SU-DHL-6 (cell line): ENCODE results near the gene SPECC1.

Experiments used
- H2AFZ ChIP-seq: fragments of 200-600 bp; sonication (generic); 2 replicates; pipeline ENCODE4 v1.6.1; 2014; ENCODE audit warnings: low read depth, mild to moderate bottlenecking, moderate library complexity, mixed read lengths, antibody characterized with exemption, low read length; ENCODE audit not compliant: severe bottlenecking
- H3F3A ChIP-seq: fragments of 200-600 bp; shearing (Covaris generic); 2 replicates; pipeline ENCODE4 v1.6.0; 2016; ENCODE audit warnings: antibody characterized with exemption, mild to moderate bottlenecking; ENCODE audit not compliant: insufficient read depth
- H3K27ac ChIP-seq: fragments of 200-600 bp; sonication (generic); 2 replicates; pipeline ENCODE4 v1.5.1; 2016; ENCODE audit warnings: low read depth, mild to moderate bottlenecking, low read length, moderate library complexity, mixed read lengths
- H3K27me3 ChIP-seq: fragments of 200-600 bp; sonication (generic), shearing (Covaris generic); 2 replicates; pipeline ENCODE4 v1.6.0; 2014; ENCODE audit warnings: mild to moderate bottlenecking, low read length
- H3K36me3 ChIP-seq: fragments of 200-600 bp; sonication (generic); 2 replicates; pipeline ENCODE4 v1.6.1; 2014; ENCODE audit warnings: mild to moderate bottlenecking, low read length, mixed read lengths
- H3K4me2 ChIP-seq: fragments of 300-600, 200-600 bp; shearing (Covaris generic), sonication (generic); 2 replicates; pipeline ENCODE4 v1.6.0; 2014; ENCODE audit warnings: low read length, low read depth, mild to moderate bottlenecking; ENCODE audit not compliant: poor library complexity, severe bottlenecking
- H3K4me3 ChIP-seq: fragments of 200-600 bp; sonication (generic); 2 replicates; pipeline ENCODE4 v1.5.1; 2014; ENCODE audit warnings: antibody characterized with exemption, low read length, mild to moderate bottlenecking, mixed read lengths; ENCODE audit not compliant: insufficient read depth, poor library complexity, severe bottlenecking
- H3K79me2 ChIP-seq: fragments of 200-600 bp; sonication (generic); 2 replicates; pipeline ENCODE4 v1.6.1; 2014; ENCODE audit warnings: mild to moderate bottlenecking, low read length, moderate library complexity; ENCODE audit not compliant: insufficient read depth
- H3K9ac ChIP-seq: fragments of 200-600 bp; sonication (generic); 2 replicates; pipeline ENCODE4 v1.7.0; 2014; ENCODE audit warnings: mild to moderate bottlenecking, low read length
- H3K9me2 ChIP-seq: fragments of 200-600 bp; sonication (generic); replicated peaks from 2 replicates; pipeline ENCODE4 v1.6.1; 2014; ENCODE audit warnings: low read length; ENCODE audit not compliant: insufficient read depth
- H3K9me3 ChIP-seq: fragments of 200-600 bp; sonication (generic); 2 replicates; pipeline ENCODE4 v1.6.1; 2014; ENCODE audit warnings: low read length, mixed read lengths; ENCODE audit not compliant: insufficient read depth
- H4K20me1 ChIP-seq: fragments of 200-600 bp; sonication (generic); 2 replicates; pipeline ENCODE4 v1.6.1; 2014; ENCODE audit warnings: low read depth, mild to moderate bottlenecking, antibody characterized with exemption, low read length, moderate library complexity, mixed read lengths
- EZH2phosphoT487 ChIP-seq: fragments of 200-600 bp; sonication (generic), shearing (Covaris generic); conservative IDR thresholded peaks from 2 replicates; pipeline ENCODE4 v1.6.1; 2018; ENCODE audit warnings: mild to moderate bottlenecking, antibody characterized with exemption, low read length, moderate library complexity, mixed read lengths
- TF ChIP-seq, protein P1 (sequence below): fragments of 200-600 bp; sonication (generic); IDR thresholded peaks from one replicate; pipeline ENCODE4 v1.5.1; 2017; ENCODE audit warnings: antibody characterized with exemption, mild to moderate bottlenecking, low read length, moderate library complexity; ENCODE audit not compliant: insufficient read depth, poor library complexity, severe bottlenecking

Gene SPECC1

GRCh38 chr17:20284570-20285295 is 275.6 kb downstream of the SPECC1 start:
- no peaks in the 10 kb centered on the region for H4K20me1 ChIP-seq
- H3K4me3 ChIP-seq, result no peak overlapping the region
- H3K79me2 ChIP-seq, result no peaks in the 10 kb centered on the region
- no peak overlapping the region for H3K27ac ChIP-seq
- H3K9ac ChIP-seq, result no peak overlapping the region
- no peak overlapping the region for H3K4me2 ChIP-seq
- TF ChIP-seq, protein P1, sequence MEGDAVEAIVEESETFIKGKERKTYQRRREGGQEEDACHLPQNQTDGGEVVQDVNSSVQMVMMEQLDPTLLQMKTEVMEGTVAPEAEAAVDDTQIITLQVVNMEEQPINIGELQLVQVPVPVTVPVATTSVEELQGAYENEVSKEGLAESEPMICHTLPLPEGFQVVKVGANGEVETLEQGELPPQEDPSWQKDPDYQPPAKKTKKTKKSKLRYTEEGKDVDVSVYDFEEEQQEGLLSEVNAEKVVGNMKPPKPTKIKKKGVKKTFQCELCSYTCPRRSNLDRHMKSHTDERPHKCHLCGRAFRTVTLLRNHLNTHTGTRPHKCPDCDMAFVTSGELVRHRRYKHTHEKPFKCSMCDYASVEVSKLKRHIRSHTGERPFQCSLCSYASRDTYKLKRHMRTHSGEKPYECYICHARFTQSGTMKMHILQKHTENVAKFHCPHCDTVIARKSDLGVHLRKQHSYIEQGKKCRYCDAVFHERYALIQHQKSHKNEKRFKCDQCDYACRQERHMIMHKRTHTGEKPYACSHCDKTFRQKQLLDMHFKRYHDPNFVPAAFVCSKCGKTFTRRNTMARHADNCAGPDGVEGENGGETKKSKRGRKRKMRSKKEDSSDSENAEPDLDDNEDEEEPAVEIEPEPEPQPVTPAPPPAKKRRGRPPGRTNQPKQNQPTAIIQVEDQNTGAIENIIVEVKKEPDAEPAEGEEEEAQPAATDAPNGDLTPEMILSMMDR, result no peak
- no peak for TF ChIP-seq EZH2phosphoT487
- H3K36me3 ChIP-seq, result no peaks in the 10 kb centered on the region
- no peaks in the 10 kb centered on the region for H3K9me2 ChIP-seq
- no peaks in the 10 kb centered on the region for H3K27me3 ChIP-seq
- no peaks in the 10 kb centered on the region for H3F3A ChIP-seq
- H2AFZ ChIP-seq, result no peak overlapping the region
- H3K9me3 ChIP-seq, result no peaks in the 10 kb centered on the region

GRCh38 chr17:20289984-20290383 is 280.8 kb downstream of the SPECC1 start:
- no peak overlapping the region for H3K27ac ChIP-seq
- H3K79me2 ChIP-seq, result no peaks in the 10 kb centered on the region
- H3K4me3 ChIP-seq, result no peak overlapping the region
- H4K20me1 ChIP-seq, result no peaks in the 10 kb centered on the region
- no peaks in the 10 kb centered on the region for H3K9me2 ChIP-seq
- H3K27me3 ChIP-seq, result no peaks in the 10 kb centered on the region
- TF ChIP-seq, protein P1, result no peak
- TF ChIP-seq EZH2phosphoT487, result no peak
- no peak overlapping the region for H3K9ac ChIP-seq
- no peaks in the 10 kb centered on the region for H3K36me3 ChIP-seq
- no peaks in the 10 kb centered on the region for H3K9me3 ChIP-seq
- H2AFZ ChIP-seq, result no peak overlapping the region
- no peak overlapping the region for H3K4me2 ChIP-seq
- no peaks in the 10 kb centered on the region for H3F3A ChIP-seq

DNA sequence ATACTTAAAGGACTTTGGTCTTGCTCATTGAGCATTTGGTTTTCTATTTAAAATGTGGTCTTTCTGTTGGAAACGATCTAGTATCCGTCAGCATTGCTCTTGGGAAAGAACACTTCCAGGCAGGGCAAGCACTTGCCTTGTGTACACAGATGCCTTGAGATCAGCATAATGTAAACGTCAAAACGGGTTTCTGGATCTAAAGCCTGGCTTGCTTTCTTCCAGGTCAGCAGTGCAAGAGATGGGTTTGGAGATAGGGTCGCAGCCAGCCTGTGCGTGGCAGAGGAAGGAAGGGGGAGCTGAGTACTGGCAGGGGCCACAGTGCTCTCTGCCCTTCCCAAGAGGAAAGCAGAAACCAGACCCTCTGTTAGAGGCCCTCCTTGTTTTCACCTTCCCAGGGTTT is 282.7 kb downstream of the SPECC1 start:
- Histone ChIP-seq H3F3A (no peaks in the 10 kb centered on the region), H3K4me2 (no peak overlapping the region), H3K27me3 (no peaks in the 10 kb centered on the region), H3K27ac (no peak overlapping the region), H3K4me3 (no peak overlapping the region), H3K9me3 (no peaks in the 10 kb centered on the region), H4K20me1 (no peaks in the 10 kb centered on the region), H3K9ac (no peak overlapping the region), H3K79me2 (no peaks in the 10 kb centered on the region), H2AFZ (no peak overlapping the region), H3K36me3 (no peaks in the 10 kb centered on the region), H3K9me2 (no peaks in the 10 kb centered on the region)
- TF ChIP-seq EZH2phosphoT487, result no peak
- TF ChIP-seq, protein P1, result no peak
